ENCODE data around the gene ACSM2B. TPM values are rescaled to one million over a fixed set of nuclear protein-coding genes. Genes with fewer than 3 reads are reported as not detected.
A peak's percentile ranks its signal among the peaks of the same experiment; 100 is the strongest.
"Not testable (repeated sequence)": the region's sequence is repeated elsewhere in the genome, so short reads cannot be mapped to it uniquely, and the experiment has no call there.

The ACSM2B gene
- 14.2 TPM in 1 of 2 replicates, not detected in the other for total RNA-seq

GRCh38 chr16:20576145-20576544, at the start of gene ACSM2B:
Gene ACSM2B, minus strand, starts transcription at chr16:20576367. Its CDS starts 11,522 bp downstream, at chr16:20564845.
- DNase-seq (ENCODE audit: low read depth) = peak; percentile 42

- DNase-seq (ENCODE audit: low read depth) = no peak
These were observed 49.0 kb upstream of the ACSM2B start for GRCh38 chr16:20624882-20625807.

GRCh38 chr16:20624205-20624604, 48.0 kb upstream of the ACSM2B start:
- DNase-seq (ENCODE audit: low read depth) = no peak

GRCh38 chr16:20622498-20622870, 46.3 kb upstream of the ACSM2B start:
- DNase-seq (ENCODE audit: low read depth) = no peak

- no peak for DNase-seq (ENCODE audit: low read depth)
These were observed 45.2 kb upstream of the ACSM2B start for GRCh38 chr16:20621406-20621805.

- no peak for DNase-seq (ENCODE audit: low read depth)
These were observed 44.6 kb upstream of the ACSM2B start for GRCh38 chr16:20620770-20621169.

GRCh38 chr16:20620003-20620402, 43.8 kb upstream of the ACSM2B start:
- no peak for DNase-seq (ENCODE audit: low read depth)

- DNase-seq (ENCODE audit: low read depth) = no peak
These were observed 41.1 kb upstream of the ACSM2B start for GRCh38 chr16:20617271-20617670.

- DNase-seq (ENCODE audit: low read depth) = no peak
These were observed 38.3 kb upstream of the ACSM2B start for GRCh38 chr16:20614186-20615141.

- DNase-seq (ENCODE audit: low read depth) = no peak
These were observed 37.5 kb upstream of the ACSM2B start for GRCh38 chr16:20613481-20614185.

- DNase-seq (ENCODE audit: low read depth) = no peak
These were observed 36.6 kb upstream of the ACSM2B start for GRCh38 chr16:20612551-20613480.

- DNase-seq (ENCODE audit: low read depth) = no peak
These were observed 35.9 kb upstream of the ACSM2B start for GRCh38 chr16:20611975-20612481.

GRCh38 chr16:20611350-20611902, 35.3 kb upstream of the ACSM2B start:
- DNase-seq (ENCODE audit: low read depth) = no peak

GRCh38 chr16:20610892-20611349, 34.8 kb upstream of the ACSM2B start:
- DNase-seq (ENCODE audit: low read depth) = no peak

GRCh38 chr16:20610211-20610891, 34.2 kb upstream of the ACSM2B start:
- no peak for DNase-seq (ENCODE audit: low read depth)

GRCh38 chr16:20602205-20602604, 26.0 kb upstream of the ACSM2B start:
- not testable (repeated sequence) for DNase-seq (ENCODE audit: low read depth)

GRCh38 chr16:20599475-20599874, 23.3 kb upstream of the ACSM2B start:
- not testable (repeated sequence) for DNase-seq (ENCODE audit: low read depth)

- no peak for DNase-seq (ENCODE audit: low read depth)
These were observed 22.8 kb upstream of the ACSM2B start for GRCh38 chr16:20598832-20599469.

GRCh38 chr16:20595694-20596093, 19.5 kb upstream of the ACSM2B start:
- not testable (repeated sequence) for DNase-seq (ENCODE audit: low read depth)
